GM12878 (cell line): ENCODE measurements around the gene IRF2.

ENCODE experiments used
- ATF3 ChIP-seq: IDR thresholded peaks from 2 replicates; pipeline ENCODE4 v1.6.1; 2011; ENCODE audit warnings: low read depth, mild to moderate bottlenecking, low read length, moderate library complexity, borderline replicate concordance; ENCODE audit errors: extremely low read depth
- BMI1 ChIP-seq: fragments of 450-650 bp; IDR thresholded peaks from 2 replicates; pipeline ENCODE4 v1.6.1; 2016; ENCODE audit warnings: mild to moderate bottlenecking, moderate library complexity, borderline replicate concordance
- CTCF ChIP-seq, 3 experiments: IDR thresholded peaks in 2 of 3; conservative IDR thresholded peaks in 1 of 3; 2 replicates each; pipeline ENCODE4 v1.5.1; 2011; ENCODE audit warnings: low read depth in 3 of 3, low read length in 3 of 3, mild to moderate bottlenecking in 3 of 3, control low read depth in 2 of 3, moderate library complexity in 2 of 3, inconsistent platforms in 1 of 3, mixed read lengths in 1 of 3; ENCODE audit not compliant: control insufficient read depth in 2 of 3, insufficient read depth in 1 of 3; ENCODE audit errors: extremely low read depth in 1 of 3
- EGR1 ChIP-seq, 2 experiments: IDR thresholded peaks; 1 replicate in 1 of 2; 2 replicates in 1 of 2; pipeline ENCODE4 v1.6.1; 2011 to 2012; ENCODE audit warnings: low read depth in 2 of 2, low read length in 2 of 2, borderline replicate concordance in 1 of 2, mild to moderate bottlenecking in 1 of 2, moderate library complexity in 1 of 2
- ESRRA ChIP-seq: IDR thresholded peaks from 2 replicates; pipeline ENCODE4 v1.6.1; 2012; ENCODE audit warnings: mild to moderate bottlenecking, low read length, improper control_type of control experiment
- HCFC1 ChIP-seq: fragments of 150-350 bp; IDR thresholded peaks from 2 replicates; pipeline ENCODE4 v1.6.1; 2014; ENCODE audit warnings: low read length
- TCF12 ChIP-seq: IDR thresholded peaks from 2 replicates; pipeline ENCODE4 v1.6.1; 2011; ENCODE audit warnings: low read depth, mild to moderate bottlenecking, low read length
- ZNF274 ChIP-seq: IDR thresholded peaks from one replicate; pipeline ENCODE4 v1.8.0; 2011; ENCODE audit not compliant: insufficient read length, insufficient read depth

GRCh38 chr4:184451726-184452125 is 22.6 kb downstream of the IRF2 start:
- no peak for TF ChIP-seq EGR1 (IDR thresholded peaks at IDR 0.05; ENCODE audit: borderline replicate concordance in 1 of 2, low read depth in 2 of 2, low read length in 2 of 2)
- no peak for TF ChIP-seq CTCF (IDR thresholded peaks at IDR 0.05 in 2 of 3, conservative IDR thresholded peaks at IDR 0.05 in 1 of 3; ENCODE audit: control insufficient read depth in 2 of 3, extremely low read depth in 1 of 3, insufficient read depth in 1 of 3, low read depth in 3 of 3, low read length in 3 of 3)
- TF ChIP-seq TCF12 = no peak
- no peak for TF ChIP-seq ESRRA
- no peak for TF ChIP-seq BMI1
- TF ChIP-seq ZNF274 = no peak
- TF ChIP-seq HCFC1 = no peak
- no peak for TF ChIP-seq ATF3
